Retina (tissue), 1 donor: ENCODE data around the gene ULK4.
"Not testable (repeated sequence)": the region's sequence is repeated elsewhere in the genome, so short reads cannot be mapped to it uniquely, and the experiment has no call there.

Experiments
- DNase-seq: peaks from one replicate; pipeline ENCODE4 v3.0.0-alpha.2; 2016

ULK4 gene

DNA sequence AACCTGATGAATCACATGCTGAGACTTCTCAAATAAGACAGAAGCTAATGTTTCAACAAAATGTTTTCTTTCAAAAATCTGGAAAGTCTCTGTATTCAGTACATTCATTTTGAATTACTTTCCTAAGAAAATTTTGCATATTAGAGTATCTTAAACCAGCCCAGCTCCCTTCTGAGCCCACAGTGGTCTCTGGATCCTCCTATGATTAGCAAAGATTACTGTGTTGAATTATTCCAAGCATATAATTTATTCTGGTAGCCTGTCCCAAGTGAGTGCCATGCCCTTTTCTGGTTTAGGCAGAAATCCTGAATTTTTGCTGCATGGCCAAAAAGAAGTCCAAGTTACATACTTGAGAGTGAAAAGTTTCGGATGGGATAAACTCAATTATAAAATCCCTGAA, 483.6 kb downstream of the ULK4 start:
- DNase-seq, result no peak

DNA sequence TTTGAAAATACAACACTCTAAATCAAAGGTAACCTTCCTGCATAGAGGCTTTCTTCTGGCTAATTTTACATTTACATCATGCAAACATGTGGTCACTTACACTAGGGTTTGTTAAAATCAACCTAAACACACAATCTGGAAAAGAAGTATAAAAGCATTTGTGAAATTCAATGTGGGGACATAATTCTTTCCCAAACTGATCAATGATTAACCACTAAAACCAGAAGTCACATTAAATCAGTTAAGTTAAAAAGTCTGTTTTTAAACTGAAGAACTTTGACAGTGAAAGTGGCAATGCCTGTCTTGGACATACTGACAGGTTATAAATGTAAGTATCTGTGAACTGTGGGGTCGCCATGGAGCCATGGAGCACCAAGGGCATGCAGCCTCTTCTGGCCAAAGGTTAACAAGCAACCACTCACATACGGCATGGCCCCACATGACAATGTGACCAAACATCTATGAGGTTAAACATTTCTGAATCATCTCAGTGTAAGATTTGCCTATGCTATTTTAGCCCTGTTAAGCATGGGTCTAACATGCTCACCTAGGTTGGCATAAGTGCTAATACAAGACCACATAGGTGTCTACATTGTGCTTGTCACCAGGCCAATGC, 484.4 kb downstream of the ULK4 start:
- no peak for DNase-seq

DNA sequence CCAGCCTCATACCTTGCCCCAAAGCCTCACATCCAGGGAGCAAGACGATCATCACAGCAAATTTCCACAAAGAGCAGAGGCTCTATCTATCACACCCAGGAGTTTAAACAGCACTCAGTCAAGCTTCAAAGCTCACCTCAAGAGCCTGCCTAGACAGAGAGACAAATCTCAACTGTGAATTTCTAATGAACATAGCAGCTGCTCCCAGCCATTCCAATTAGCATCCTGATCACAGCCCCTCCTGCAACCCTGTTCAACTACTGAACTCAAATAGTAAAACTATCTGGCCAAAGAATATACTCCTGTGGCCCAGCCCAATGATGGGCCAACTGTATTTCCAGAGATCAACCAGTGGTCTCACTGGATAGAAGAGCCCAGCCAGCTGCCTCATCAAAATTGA, 492.8 kb downstream of the ULK4 start:
- no peak for DNase-seq

DNA sequence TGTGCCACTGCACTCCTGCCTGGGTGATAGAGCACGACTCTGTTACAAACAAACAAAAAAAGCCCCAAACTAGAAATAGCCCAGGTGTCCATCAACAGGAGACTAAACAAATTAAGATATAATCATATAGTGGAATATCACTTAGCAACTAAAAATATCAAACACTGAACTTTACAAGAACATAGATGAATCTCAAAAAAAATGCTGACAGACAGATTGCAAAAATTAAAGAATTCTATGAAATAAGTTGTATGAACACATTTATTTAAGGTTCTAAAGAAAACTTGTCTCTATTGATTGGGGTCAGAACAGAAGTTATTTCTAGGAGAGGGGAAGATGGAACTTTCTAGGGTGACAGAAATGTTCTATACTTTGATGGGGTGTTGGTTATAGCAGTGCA, 494.4 kb downstream of the ULK4 start:
- no peak for DNase-seq

DNA sequence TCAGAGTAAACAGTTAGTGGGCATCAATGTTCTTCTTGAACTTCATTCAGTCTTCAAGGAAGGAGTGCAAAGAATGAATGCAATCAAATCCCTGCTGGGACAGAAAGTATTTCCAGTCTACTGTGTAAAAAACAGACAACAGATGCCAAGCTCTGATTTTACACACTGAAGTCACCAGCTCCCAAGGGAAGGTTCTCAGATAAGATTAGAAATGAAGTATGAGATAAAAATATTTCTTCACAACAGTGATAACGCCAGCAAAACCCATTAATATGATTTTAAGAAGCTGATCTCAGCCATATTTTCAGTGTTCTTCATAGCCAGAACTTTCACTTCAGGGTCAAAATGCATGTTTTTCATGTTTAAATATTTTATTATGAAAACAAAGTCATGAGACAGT, 497.0 kb downstream of the ULK4 start:
- no peak for DNase-seq

DNA sequence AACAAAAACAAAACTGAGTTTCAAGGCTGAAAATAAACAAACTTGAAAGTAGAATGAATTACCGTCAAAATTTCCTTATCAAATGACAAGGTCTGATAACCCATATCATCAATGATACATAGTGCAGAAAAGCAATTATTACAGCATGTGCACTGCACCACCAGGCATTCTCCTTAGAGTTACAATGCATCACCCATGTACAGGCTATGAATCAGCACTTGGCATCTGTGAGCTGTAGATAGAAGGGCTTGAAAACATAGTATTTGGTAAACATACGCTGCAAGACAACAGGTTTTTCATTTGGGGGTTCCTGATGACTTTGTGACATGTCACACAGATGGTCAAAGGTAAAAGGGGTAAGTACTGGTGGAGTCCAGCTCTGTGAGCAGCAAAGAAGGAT, 497.5 kb downstream of the ULK4 start:
- DNase-seq, result no peak

DNA sequence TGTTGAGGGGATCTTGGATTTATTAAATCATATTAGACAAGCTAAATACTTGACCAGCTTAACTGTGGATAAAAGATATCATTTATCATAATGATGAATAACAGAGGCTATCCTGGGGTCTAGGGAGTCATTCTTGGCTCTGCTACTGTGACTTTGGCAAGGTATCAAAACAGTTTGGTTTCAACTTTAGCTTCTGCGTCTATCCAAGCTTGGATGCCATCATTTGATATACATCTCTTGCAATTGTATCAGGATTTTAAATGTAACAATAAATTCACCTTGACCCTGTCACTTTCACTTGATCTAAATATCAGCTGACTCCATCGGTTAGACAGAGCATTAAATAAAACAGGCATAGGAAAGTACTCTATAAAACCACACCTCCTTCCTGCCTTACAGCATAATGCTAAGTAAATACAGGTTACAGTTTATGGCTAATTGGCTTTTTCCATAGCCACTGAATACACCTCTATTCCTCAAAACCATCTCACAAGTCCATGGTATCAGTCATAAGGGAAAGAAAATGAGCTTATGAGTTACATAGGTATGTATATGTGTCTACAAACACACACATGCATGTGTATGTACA, 499.7 kb downstream of the ULK4 start:
- DNase-seq, result no peak

DNA sequence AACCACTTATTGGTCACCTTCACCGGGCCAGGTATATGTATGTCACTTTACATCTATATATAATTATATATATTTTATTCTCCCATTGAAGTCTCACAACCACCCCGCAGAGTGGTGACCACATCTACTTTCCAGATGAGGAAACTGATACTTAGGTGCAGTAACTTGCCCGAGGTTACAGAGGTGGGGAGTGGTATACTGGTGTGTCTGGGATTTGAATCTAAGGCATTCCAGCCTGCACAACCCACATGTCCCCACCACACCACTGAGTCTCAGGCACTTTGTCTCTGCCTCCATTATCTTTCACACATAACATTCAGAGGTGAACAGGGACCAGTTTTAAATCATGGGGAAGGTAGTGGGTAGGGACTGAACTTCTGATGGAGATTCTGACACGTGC, 501.2 kb downstream of the ULK4 start:
- no peak for DNase-seq

DNA sequence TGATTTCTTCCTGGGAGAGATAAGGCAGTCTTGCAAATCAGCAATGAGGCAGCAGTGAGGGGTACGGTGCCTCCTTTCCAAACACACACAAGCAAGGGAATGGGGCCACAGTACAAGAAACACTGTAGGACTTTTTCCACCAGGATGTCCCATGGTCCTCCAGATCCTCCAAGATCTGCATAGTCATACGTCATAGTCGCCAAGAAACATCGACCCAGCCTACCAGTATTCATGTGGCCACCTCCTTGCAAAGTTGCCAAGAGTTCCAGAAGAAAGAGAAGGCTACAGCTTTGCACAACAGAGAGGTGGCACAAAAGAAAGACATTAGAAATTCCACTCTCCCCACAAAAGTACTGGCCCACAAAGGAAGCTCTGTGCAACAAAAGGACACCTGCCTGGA, 504.7 kb downstream of the ULK4 start:
- DNase-seq, result no peak

DNA sequence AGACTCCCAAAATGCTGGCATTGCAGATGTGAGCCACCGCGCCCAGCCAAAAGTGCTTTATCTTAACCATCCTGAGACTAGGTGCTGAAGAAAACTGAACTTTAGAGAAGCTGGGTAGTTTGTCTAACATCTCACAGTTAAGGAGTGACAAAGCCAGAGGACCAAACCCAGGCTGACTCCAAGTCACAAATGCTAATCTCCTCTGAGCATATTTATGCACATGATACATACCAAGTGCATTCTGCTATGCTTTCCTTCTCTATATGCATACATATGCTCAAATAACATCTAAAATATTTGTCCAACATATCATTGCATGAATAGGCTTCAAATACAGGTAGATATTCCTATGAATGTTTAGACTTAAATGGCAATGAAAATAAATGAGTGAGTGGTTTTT, 505.7 kb downstream of the ULK4 start:
- DNase-seq, result no peak

DNA sequence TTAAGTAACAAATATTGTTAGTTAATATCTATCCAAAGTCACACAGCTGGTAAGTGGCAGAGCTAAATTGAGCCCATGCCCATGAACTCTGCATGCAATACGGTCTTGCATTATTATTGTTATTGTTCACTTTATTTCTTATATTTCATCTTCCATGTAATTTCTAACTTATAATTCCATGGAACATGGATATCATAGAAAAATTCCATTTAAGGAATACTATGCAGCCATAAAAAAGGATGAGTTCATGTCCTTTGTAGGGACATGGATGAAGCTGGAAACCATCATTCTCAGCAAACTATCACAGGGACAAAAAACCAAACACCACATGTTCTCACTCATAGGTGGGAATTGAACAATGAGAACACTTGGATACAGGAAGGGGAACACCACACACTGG, 508.3 kb downstream of the ULK4 start:
- not testable (repeated sequence) for DNase-seq

DNA sequence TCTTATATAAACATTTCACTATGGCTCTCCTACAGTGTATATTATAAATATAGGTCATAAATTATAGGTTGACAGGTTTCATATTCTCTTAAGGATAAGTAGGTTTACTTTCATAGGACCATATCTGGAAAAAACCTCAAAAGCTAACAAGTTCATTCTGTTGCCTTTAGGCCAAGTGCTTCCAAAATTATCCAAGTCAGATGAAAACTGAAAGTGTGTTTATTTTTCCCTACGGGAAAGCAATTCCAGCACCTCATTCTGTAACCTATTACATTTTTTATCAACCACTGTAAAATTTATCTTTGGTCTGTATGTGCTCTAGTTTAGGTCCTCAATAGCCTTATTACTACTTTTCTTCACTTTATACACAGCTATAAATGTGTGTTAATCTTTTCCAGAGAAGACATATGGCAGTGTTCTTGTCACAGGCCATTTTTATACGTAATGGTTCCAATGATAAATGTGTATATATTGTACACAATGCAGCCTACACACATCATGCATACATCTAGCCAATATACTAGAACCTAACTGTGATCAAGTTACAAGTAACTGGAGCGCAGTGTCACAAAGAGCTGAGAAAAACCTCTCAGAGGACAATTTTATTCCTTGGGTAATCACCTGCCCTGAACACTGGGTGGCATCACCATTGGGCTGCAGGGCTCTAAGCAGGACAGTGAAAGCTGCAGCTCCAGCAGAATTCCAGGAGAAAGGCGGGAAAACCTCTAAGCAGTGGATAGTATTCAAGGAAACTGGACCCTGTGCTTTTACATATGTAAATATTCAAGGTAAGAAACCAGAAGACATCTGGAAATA, 511.3 kb downstream of the ULK4 start:
- DNase-seq, result no peak

DNA sequence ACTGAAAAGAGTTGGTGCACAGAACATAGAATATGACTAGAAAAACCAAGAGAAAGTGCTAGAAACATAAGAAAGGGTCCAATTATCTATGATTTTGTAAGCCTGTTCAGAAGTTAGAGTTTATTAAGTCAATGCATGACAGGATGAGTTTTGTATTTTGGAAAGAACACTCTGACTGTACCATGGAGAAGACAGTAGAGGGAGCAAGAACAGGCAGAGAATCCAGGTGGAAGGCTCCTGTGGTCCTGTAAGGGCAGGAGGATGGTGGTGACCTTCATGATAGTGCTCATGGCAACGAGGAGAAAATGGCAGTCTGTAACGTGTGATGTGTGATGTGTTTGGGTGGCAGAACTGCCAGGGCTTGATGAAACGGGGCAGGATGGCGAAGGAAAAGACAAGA, 513.5 kb downstream of the ULK4 start:
- no peak for DNase-seq

DNA sequence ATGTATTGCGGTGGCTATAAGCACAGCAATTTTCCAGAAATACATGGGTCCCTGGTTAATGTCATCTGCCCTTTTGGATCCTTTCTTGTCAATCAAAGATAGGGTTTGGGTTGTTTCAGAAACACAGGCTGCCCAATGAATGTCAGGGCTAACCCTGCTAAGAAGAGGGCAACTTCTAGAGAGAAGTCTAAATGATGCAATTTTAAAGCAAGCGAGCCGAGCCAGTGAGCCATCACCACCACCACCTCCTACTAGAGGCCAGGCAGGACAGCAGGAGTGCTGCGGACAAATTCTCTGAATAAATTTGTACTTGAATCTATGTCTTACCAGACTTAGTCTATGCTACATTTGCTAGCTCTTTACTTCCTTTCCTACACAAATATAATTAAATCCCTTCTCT, 514.2 kb downstream of the ULK4 start:
- no peak for DNase-seq

DNA sequence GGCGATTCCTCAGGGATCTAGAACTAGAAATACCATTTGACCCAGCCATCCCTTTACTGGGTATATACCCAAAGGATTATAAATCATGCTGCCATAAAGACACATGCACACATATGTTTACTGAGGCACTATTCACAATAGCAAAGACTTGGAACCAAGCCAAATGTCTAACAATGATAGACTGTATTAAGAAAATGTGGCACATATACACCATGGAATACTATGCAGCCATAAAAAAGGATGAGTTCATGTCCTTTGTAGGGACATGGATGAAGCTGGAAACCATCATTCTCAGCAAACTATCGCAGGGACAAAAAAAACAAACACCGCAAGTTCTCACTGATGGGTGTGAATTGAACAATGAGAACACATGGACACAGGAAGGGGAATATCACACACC, 515.6 kb downstream of the ULK4 start:
- not testable (repeated sequence) for DNase-seq

DNA sequence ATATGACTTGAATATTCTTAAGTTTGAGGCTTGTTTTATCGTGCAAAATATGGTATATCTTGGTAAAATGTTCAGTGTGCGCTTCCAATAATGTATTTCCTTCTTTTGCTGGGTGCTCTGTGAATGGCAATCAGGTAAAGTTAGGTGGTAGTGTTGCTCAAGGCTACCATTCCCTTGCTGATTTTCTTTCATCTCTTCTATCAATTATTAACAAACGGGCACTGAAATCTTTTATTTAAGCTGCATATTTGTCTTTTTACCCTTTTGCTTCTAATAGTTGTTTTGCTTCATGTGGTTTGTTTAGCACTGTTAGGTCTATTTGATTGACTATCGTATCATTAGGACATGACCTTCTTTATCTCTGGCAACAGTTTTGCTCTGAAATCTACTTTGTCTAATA, 520.3 kb downstream of the ULK4 start:
- DNase-seq, result no peak

DNA sequence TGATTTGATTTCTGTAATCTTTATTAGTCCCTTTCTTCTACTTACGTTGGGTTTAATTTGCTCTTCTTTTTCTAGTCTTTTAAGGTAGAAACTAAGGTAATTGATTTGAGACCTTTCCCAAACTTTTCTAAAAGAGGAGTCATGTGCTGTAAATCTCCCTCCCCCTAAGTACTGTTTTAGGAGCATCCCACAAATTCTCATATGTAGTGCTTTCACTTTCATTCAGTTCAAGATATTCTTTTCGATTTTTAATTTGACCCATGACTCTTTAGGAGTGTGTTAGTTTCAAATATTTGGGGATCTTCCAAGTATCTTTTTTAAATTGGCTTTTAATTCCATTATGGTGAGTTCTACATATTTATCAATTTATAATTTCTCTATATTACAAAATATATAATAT, 520.8 kb downstream of the ULK4 start:
- DNase-seq, result no peak

DNA sequence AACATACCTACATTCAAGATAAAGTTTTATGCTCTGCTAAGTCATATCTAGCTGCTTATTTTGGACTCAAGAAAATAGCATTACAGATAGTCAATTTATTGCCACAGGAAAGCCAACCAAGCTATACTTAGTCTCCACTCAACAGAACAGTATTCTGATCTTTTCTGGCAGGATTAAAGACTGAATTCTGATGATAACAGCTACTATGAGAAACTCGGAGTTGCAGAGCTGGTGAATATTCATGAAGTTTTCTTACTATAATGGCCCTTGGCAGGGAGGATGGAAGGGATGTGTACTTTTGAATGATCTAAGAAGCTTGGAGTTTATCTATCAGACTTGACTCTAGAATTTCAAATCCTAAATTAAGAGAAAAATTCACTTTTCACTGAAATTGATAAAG, 524.9 kb downstream of the ULK4 start:
- no peak for DNase-seq

DNA sequence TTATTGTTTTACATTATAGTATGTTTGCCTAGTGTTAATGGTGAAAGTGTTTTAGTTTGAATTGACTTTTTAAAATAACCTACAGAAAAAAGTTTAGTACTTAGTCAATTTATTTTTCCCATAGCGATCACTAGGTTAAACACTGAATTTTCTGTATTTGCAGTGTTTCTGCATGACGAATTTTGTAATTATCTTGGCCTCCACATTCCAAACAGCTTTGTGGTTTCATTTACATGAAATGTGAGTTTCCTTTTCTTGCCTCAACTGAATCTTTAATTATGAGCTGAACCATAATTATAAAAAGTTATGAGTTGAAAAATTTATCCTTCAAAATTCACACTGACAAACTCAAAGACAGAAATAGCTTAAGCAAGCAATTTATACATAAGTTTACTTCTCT, 527.1 kb downstream of the ULK4 start:
- DNase-seq, result no peak

DNA sequence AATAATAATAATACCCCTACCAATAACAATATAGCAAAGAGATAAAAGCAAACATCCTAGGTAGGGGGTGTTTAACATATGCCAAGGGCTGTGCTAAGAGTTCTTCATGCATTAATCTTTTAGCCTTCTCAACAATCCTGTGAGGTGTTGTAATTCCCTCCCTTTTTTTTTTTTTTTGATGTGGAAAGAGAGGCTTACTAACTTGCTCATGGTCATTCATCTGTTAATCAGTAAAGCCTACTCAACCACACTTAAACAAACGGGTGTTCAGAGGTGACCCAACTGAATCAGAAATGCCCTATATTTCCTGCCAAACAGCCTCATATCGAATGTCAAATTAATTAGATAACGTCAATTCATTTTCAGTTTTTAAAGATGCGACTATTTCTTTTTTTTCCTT, 530.5 kb downstream of the ULK4 start:
- DNase-seq, result no peak

DNA sequence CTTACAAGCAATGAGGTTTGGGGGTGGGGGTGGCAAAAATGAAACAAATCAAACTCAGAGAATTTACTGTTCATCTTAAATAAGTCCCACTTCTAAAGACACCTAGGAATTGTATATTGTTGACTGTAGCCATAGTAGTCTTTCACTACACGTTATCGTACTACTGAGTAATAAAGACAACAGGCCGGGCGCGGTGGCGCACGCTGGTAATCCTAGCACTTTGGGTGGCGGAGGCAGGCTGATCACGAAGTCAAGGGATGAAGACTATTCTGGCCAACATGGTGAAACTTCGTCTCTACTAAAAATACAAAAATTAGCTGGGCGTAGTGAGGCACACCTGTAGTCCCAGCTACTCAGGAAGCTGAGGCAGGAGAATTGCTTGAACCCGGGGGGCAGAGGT, 531.0 kb downstream of the ULK4 start:
- no peak for DNase-seq

DNA sequence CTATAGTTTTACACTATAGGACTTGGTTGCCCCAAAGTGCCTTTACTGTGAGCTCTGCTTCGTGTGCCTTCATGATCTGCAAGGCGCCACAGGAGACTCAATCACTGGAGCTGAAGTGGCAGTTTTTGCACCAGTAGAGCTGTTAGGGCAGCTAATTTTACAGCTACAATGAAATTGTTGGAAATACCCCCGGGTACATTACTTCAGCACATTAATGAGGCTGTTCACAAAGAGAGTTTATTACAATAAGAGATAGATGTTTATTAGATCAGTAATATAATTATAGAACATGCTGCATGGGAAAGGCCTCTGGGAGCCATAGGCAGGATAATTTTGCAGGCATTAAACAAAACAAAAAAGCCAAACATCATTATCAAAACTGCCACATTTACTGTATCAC, 531.5 kb downstream of the ULK4 start:
- DNase-seq, result no peak

DNA sequence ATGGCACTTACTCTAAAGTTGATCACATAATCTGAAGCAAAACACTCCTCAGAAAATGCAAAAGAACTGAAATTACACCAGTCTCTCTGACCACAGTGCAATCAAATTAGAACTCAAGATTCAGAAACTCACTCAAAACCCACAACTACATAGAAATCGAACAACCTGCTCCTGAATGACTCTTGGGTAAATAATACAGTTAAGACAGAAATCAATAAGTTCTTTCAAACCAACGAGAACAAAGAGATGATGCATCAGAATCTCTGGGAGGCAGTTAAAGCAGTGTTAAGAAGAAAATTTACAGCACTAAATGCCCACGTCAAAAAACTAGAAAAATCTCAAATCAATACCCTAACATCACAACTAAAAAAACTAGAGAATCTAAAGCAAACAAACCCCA, 535.4 kb downstream of the ULK4 start:
- no peak for DNase-seq

DNA sequence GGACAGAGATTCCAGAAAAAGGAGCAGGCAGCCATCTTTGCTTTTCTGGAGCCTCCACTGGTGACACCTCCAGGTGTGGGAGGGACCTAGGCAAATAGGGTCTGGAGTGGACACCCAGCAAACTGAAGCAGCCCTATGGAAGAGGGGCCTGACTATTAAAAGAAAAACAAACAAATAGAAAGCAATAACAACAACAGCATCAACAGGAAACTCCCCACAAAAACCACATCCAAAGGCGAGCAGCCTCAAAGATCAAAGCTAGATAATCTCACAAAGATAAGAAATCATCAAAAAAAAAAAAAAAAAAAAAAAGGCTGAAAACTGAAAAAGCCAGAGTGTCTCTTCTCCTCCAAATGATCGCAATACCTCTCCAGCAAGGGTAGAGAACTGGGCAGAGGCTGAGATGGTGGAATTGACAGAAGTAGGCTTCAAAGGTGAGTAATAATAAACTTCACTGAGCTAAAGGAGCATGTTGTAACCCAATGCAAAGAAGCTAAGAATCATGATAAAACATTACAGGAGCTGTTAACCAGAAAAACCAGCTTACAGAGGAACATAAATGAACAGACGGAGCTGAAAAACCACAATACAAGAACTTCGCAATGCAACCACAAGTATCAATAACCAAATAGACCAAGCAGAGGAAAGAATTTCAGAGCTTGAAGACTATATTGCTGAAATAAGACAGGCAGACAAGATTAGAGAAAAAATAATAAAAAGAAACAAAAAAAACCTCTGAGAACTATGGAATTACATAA, 537.2 kb downstream of the ULK4 start:
- no peak for DNase-seq
